ENCODE data around the gene UCHL5.

The UCHL5 gene, protein sequence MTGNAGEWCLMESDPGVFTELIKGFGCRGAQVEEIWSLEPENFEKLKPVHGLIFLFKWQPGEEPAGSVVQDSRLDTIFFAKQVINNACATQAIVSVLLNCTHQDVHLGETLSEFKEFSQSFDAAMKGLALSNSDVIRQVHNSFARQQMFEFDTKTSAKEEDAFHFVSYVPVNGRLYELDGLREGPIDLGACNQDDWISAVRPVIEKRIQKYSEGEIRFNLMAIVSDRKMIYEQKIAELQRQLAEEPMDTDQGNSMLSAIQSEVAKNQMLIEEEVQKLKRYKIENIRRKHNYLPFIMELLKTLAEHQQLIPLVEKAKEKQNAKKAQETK

DNA sequence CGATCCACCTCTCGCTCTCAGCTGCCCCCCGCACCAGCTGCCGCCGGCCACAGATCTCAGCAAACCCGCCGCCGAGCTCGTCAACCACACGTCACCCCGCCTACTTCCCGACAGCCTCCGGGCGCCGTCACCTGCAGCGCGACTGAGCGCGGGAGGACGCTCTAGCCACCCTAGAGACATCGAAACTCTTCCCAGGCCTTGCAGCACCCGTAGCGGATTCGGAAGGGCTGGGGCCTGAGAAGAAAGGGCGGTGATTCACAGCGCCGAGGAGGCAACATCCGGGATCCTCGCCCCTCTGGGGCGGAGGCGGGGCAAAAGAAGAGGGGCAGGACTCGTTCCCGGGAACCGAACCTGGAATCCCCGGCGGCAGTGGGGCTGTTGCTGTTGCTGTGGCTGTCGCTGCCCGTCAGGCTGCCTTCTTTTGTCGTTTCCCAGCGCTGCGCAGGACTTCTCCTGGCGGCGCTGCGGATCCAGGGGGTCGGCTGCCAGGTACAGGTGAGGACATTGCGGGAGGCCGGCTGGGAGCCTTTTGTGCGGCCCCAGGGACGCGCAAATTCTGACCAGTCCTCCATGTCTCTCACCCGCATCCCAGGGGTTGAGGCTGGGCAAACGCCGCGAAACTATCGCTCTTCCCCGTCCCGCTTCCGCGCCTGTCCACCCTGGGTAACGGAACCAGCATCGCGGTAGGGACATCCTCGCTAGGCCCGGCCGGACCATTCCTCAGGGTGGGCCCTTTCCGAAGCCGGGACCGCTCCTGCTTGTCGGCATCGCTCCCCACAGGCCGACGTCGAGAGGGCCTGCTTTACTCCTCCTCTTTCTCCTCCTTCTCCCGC lies at the start of gene UCHL5, which contains the start of gene RO60:
UCHL5 (minus strand) TSS at position 79 of the 833 bp plus-strand sequence. CDS start 100 bp downstream, outside the sequence.
RO60 (plus strand) TSS at position 331 of the 833 bp plus-strand sequence. CDS start 9,443 bp downstream, outside the sequence.
- peak; percentile 97 for DNase-seq (ENCODE audit: low read depth)

DNA sequence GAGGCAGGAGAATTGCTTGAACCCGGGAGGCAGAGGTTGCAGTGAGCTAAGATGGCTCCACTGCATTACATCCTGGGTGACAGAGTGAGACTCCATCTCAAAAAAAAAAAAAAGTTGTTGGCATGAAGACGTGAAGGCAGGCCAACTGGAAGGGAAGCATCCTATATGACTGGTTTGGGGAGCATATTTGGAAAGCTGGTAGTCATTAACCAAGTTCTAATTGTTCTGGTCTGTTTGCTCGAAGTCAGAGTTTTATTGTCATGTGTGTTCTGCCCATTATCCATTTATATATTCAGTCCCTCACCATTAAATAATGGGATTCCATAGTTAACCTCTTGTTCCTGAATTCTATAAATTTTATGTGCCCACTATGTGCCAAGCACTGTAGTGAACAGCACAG lies 49.3 kb upstream of the UCHL5 start:
- no peak for DNase-seq (ENCODE audit: low read depth)

DNA sequence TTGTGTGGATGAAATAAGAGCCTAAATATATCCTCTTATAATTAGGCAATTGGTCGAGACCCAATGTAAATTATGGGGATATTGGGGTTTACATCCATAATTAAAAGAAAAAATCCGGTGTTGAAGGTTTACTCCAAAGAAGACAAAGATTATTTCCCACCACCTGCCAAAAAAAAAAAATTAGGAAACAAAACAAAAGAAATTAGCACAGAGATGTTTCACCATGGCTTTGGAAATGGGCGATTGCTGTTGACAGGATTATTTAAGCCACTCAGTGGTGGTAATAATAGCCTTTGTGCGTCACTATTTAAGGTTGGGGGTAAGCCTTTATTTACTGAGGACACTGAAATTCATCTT lies 46.6 kb upstream of the UCHL5 start:
- no peak for DNase-seq (ENCODE audit: low read depth)

DNA sequence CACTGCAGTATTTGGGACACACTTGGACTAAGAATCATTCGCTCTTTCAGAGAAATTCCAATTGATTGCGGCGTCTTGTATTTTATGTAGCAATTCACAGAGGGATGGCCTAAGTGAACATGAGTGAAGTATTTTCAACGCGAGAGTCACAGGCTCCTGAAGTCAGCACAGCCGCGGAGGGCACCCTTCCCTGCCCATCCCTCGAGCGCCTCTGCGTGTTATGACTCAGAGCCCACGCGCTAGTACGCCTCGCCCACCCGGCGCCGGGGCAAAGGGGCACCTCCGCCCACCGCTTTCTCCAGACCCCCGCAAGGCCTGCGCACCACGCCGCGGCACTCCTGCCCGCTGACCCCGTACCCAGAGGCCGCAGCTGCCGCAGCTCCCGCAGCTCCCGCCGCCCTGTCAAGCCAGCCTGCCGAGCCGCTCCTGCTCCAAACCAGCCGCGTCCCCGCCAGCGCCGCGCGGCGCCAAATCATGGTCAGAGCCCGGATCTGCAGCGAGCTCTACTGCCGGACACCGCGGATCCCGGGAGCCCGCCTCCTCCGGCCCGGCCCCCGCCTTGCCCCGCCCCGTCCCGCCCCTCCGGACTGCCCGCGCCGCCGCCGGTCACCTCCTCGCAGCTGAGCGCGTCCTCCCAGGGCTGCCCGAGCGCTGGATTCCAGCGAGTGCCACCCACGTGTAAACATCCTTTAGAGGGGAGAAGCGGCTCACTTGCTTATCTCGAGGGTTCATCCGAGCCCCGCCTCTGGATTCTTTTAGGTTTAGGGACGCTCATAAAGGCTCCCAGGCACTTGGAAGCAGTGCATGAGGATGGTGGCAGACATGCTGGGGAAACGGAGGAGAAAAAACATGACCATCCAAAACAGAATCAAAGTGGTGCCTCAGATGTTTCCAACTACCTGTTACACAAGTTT lies 46.0 kb upstream of the UCHL5 start, which contains the start of gene GLRX2:
GLRX2 (minus strand) TSS at position 508 of the 914 bp plus-strand sequence; CDS start at position 476, 32 bp downstream.
- DNase-seq (ENCODE audit: low read depth): peak; percentile 81

DNA sequence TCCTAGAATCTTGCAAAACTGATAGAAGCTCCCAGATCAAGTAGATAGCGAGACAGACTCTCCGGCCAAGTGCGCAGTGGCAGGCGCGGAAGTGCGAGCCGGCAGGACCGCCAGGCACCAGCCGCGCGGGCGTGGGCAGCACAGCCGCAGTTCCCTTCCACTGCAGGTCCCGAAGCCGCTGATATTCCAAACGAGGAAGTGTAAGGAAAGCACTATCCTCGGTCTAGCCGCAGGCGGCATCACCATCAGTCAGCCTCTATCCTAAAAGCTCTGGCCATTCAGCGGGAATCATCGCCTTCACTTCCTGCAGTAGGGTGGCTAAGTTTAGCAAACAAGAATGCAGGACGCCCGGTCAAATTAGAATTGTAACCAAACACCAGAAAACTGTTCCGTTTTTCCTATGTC lies 45.3 kb upstream of the UCHL5 start:
- no peak for DNase-seq (ENCODE audit: low read depth)

DNA sequence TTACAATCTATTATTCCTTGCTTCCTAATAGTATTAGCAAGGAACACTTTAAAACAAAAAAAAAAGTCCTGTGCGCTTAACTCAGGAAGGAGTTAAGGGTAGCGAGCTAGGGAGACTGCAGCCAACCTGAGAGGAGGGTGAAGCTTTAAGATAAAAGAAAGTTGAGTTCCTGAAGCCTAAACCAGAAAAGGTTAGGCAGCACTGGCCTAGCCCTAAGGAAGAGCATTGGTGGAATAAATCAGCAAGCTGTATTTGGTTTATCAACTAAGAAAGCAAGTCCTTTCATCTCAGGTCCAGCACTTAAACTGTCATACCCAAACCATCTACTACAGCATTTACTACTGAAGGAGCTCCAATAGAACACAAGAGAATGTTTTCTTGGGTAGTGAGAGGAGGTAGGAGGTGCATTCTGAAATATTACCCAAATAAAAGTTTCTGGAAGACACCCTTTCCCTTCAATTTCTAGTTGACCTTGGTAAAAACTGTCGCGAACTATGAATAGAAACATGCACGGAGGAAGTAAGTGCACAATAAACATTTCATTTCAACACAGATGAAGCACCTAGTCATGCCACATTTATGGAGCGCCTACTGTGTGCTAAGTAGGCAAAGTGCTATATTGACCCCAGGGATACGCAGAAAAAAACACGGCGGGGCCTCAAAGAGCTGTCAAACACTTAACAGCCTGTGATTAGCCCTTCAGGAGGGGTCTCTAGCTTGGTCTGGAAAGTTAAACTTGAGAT lies 44.8 kb upstream of the UCHL5 start:
- no peak for DNase-seq (ENCODE audit: low read depth)

DNA sequence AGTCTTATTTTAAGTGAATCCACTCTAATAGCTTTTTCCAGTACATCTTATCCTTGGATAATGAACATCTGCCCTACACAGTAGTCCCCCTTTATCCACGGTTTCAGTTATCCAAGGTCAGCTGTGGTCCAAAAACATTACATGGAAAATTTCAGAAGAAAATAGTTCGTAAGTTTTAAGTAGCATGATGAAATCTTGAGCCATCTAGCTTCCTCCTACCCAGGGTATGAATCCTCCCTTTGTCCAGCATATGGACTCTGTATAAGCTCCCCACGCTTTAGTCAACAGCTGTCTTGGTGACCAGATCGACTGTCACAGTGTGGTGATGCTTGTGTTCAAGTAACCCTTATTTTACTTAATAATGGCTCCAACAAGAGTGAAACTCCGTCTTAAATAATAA lies 43.5 kb upstream of the UCHL5 start:
- no peak for DNase-seq (ENCODE audit: low read depth)

DNA sequence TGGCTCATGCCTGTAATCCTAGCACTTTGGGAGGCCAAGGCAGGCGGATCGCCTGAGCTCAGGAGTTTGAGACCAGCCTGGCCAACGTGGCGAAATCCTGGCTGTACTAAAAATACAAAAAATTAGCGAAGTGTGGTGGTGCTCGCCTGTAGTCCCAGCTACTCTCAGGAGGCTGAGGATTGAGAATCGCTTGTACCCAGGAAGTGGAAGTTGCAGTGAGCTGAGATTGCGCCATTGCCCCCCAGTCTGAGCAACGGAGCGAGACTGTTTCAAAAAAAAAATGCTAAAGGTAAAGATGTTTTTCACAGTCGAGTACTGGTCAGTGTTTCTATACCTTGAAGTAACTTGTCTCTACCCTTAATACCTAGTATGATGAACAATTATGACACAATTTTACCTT lies 35.0 kb upstream of the UCHL5 start:
- no peak for DNase-seq (ENCODE audit: low read depth)

DNA sequence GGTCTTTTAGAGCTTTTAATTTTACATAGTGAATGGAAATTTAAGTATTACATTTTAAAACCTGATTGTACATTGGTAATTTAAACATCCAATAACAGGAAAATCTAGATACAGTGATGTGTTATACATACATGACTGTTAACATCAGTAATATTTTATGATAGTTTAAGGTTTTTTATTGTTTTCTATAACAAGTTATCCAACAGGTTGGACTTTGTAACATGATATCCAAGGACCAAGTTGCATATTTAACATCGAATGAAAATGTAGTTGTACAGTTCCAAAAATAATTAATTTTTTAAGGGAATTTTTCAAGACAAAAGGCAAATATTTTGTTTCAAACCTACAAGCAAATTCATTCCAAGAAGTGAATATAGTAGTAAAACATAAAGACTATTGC lies 31.7 kb upstream of the UCHL5 start:
- no peak for DNase-seq (ENCODE audit: low read depth)

DNA sequence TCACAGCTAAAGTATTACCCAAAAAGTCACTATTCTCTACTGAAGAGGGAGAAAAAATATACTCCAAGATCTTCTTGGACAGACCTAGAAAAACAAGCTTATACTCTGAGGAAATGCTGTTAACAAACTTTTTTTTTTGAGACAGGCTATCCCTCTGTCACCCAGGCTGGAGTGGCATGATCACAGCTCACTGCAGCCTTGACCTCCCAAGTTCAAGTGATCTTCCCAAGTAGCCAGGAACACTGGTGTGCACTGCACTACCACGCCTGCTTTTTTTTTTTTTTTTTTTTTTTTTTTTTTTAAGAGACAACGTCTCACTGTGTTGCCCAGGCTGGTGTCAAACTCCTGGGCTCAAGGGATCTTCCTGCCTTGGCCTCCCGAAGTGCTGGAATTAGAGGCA lies 28.7 kb upstream of the UCHL5 start:
- DNase-seq (ENCODE audit: low read depth): no peak

DNA sequence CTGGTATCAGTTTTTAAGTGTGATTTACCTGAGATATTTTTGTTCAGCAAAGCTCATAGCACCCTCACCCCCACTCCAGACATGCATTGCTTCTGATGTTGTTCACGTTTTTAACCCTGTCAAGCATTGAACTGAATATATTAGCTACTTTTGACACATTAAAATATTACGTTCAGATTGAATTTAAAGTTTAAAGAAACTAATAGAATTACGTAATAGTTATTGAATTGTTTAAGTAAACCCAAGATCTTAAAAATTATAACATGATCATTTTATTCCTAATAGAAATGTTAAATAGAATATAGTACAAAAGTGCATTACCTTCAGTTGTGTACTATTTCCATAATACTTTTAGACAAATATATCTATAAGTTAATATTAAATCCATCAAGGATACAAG lies 27.2 kb upstream of the UCHL5 start:
- no peak for DNase-seq (ENCODE audit: low read depth)

DNA sequence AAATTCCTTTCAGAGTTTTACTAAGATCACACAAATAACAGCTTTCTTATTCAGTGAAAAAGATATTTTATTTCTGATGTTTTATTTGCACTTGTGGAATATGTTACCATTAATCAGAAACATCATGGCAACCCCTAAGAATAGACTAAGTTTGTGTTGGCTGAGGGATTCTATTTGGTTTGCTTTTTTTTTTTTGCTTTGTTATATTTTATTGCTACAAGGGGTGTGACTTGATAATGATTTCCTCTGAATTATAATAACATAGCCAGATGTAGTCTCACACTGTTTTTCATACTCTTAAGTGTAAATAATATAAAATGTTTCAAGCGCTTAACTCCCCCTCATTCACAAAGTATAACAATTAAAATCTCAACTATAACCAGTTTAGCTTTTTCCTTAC lies 26.1 kb upstream of the UCHL5 start:
- DNase-seq (ENCODE audit: low read depth): no peak

DNA sequence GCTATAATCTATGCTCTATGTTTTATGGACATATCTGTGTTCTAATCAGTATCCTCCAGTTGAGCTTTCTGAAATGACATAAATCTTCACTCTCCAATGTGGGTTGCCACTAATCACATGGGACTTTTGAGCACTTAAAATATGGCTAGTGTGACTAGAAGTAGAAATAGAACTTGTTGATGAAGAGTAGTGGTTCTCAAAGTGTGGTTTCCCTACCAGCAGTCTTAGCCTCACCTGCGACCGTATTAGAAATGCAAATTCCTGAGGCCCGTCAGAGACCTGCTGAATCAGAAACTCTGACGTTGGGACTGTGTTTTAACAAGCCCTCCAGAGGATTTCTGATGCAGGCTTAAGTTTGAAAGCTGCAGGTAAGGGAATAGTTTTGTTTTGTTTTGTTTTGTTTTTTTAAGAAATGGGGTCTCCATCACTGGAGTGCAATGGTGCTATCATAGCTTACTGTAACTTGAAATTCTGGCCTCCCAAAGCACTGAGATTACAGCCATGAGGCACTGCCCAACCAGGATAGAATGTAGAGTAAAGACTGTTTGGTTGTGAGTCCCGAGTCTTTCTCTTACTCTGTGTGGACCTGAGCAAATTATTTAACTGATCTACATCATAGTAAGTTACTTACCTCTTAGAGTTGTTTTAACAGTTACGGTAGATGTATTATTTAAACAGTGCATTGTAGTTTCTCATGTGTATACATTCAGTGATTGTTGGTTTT lies 24.4 kb upstream of the UCHL5 start:
- DNase-seq (ENCODE audit: low read depth): no peak

DNA sequence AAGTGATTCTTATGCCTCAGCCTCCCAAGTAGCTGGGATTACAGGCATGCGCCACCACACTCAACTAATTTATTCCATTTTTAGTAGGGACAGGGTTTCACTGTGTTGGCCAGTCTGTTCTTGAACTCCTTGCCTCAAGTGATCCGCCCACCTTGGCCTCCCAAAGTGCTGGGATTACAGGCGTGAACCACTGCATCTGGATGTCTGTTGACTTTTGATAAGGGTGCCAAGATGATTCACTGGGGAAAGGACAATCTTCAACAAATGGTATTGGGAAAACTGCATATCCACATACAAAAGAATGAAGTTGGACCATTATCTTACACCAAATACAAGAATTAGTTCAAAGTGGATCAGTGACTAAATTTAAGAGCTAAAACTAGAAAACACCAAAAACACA lies 20.0 kb upstream of the UCHL5 start:
- no peak for DNase-seq (ENCODE audit: low read depth)

DNA sequence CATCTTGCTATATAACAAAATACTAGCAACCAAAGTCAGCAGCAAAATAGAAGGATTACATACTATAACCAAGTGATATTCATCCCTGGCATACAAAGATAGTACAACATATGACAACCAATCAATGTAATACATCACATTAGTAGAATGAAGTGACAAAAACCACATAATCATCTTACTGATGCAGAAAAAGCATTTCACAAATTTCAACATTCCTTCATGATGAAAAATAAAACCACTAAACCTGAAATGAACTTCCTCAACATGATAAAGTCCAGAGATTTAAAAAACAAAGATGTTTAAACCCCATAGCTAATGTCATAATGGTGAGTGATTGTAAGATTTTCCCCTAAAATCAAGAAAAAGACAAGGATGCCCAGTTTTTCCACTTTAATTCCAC lies 18.8 kb upstream of the UCHL5 start:
- DNase-seq (ENCODE audit: low read depth): no peak

DNA sequence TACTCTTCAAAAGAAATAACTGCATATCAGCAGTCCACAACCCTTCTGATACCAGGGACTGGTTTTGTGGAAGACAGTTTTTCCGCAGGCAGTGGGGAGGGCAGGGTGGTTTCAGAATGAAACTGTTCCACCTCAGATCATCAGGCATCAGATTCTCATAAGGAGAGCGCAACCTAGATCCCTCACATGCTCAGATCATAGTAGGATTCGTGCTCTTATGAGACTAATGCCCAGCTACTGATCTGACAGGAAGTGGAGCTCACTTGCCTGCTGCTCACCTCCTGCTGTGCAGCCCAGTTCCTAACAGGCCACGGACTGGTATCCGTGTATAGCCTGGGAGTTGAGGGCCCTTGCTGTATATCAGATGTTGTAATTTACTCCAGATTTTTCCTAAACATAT lies 11.8 kb upstream of the UCHL5 start:
- DNase-seq (ENCODE audit: low read depth): no peak

DNA sequence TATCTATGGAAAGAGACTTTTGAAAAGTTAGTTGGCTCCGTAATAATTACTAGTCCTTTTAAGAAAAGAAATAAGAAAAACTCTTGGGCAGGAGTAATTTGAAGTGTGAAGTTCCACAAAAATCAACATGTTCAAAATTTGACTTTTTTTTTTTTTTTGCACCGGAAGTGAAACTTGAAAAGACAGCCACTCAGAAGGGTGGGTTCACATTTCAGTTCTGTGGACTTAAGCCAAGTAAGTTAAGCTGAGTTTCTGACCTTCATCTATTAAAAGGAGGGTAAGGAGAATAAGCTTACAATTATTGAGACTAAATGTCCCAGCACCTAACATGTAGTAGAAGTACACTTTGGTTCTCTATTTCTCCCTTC lies 11.2 kb upstream of the UCHL5 start:
- no peak for DNase-seq (ENCODE audit: low read depth)

DNA sequence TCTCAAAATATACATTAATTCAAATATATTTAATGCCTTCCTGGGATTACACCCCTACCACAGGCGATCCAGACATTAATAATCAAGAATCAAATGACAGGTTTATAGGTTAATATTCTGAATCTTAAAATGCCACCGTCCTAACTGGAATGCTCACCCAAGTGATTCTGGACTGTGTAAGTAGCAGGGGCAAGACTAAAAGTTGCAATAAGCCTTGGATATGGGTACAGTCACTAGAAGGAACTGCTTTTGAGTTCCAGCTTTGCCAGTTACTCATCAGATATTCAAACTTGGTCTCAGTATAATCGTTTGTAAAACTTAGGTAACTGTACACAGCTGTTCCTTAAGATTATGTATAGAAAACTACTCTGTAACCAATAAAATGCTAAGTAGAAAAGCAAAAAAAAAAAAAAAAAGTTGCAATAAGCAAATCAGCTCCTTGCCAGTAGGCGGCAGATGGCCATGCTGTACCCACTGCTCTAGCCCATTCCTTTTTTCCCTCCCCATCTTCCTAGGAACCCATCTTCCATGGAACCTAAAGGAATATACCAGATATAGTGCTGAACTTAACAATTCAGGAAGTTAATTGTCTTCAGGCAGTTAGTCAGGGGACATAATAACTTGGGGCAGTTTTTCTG lies 10.7 kb upstream of the UCHL5 start:
- no peak for DNase-seq (ENCODE audit: low read depth)

DNA sequence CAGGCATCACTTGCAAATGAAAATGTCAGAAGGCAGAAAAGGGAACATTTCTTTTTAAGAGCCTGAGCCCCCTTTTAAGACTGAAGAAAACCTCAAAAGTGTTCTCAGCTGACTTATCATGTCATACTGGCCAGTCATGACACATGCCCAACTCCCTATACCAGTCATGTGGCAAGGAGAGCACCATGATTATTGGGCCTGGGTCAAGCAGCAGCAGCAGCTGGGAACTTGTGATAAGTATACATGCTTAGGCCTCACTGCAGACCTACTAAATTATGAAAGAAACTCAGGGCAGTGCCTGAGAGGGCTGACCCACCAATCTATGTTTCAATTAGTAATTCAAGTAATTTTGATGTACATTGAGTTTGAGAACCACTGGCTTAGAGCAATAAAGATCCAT lies 8.9 kb upstream of the UCHL5 start:
- DNase-seq (ENCODE audit: low read depth): no peak

DNA sequence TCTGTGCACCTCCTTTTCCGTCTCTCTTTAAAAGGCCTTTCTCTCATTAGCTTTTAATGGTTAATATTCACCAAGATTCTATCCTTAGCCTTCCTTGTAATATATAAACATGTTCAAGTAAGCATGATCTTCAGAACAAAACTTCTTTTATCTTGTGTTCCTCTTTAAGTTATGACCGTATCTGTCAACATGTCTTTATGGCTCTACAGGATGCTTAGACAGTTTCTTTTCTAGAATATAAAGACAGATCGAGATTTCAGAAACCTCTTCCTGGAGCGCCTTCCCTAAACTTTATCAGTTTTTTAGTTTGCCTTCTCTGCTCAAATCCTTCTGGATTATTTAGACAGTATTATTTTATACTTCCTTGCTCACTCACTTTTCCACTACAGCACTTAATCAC lies 7.4 kb upstream of the UCHL5 start:
- DNase-seq (ENCODE audit: low read depth): no peak
